ENCODE results near the gene ACAP3.

ACAP3 gene

GRCh38 chr1:1260843-1261560 is 46.7 kb downstream of the ACAP3 start:
- no peak for TF ChIP-seq CTCF (IDR thresholded peaks at IDR 0.05; ENCODE audit: control insufficient read depth, extremely low read depth, insufficient read depth)
- DNase-seq (ENCODE audit: low read depth) = no peak
- H3K4me3 ChIP-seq (ENCODE audit: low read depth, low read length) = no peak overlapping the region

DNA sequence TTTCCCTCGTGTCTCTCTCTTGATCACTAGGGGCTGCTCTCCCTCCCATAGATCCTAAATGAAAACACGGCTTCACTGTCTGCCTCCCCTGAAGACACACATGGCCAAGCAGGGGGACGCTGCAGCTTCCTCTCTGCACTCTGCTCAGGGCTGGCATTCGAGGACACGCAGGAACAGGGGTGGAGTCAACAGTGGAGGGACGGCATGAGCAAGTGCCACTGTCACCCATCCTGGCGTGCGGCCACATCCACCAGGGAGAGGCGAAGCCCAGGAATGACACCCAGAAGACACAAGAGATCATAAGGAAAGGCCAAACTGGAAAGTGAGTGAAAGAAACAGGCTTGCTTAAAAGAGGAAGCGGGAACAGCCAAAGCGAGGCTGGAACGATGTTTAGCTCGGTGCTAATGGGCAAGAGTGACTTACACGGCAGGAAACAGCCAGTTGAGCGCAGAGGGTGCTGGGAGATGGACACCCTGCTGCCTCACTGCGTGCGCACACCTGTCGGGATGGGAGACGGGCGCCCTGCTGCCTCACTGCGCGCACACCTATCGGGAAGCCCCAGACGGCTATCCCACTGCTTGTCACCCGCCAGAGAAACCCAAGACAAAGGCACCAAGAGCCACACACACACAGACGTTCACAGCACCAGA is 47.7 kb downstream of the ACAP3 start:
- no peak for TF ChIP-seq CTCF (IDR thresholded peaks at IDR 0.05; ENCODE audit: control insufficient read depth, extremely low read depth, insufficient read depth)
- no peak overlapping the region for H3K4me3 ChIP-seq (ENCODE audit: low read depth, low read length)
- no peak for DNase-seq (ENCODE audit: low read depth)

DNA sequence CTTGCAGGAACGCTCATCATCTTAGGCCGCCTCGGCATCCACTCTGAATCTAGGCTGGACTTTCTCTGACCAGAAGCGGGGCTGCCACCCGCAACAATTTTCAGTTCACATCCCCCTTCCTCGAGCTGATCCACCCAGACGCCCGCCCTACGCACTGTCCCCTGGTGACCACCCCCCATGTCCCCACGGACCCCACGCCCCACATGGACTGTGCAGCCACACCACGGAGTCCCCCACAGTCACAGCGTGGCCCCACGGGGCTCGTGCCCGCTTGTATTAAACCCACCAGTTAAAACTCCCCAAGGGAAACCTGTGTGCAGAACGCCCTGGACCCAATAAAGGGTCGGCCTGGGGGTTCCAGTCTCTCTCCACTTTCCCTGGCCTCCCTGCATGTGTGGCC is 48.2 kb downstream of the ACAP3 start:
- TF ChIP-seq CTCF (IDR thresholded peaks at IDR 0.05; ENCODE audit: control insufficient read depth, extremely low read depth, insufficient read depth) = no peak
- no peak for DNase-seq (ENCODE audit: low read depth)
- H3K4me3 ChIP-seq (ENCODE audit: low read depth, low read length) = no peak overlapping the region

DNA sequence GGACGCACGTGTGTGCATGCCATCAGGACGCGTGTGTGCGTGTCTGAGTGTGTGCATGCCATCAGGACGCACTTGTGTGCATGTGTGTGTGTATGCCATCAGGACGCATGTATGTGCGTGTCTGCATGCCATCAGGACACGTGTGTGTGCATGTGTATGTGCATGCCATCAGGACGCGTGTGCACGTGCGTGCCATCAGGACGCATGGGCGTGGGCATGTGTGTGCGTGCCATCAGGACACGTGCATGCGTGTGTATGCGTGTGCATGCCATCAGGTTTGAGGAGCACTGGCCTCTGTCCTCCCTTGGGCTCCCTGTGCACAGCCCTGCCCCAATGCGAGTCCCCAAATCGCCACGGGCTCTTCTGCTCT is 48.6 kb downstream of the ACAP3 start:
- no peak overlapping the region for H3K4me3 ChIP-seq (ENCODE audit: low read depth, low read length)
- TF ChIP-seq CTCF (IDR thresholded peaks at IDR 0.05; ENCODE audit: control insufficient read depth, extremely low read depth, insufficient read depth) = no peak
- no peak for DNase-seq (ENCODE audit: low read depth)

GRCh38 chr1:1256956-1257871 is 50.5 kb downstream of the ACAP3 start:
- no peak overlapping the region for H3K4me3 ChIP-seq (ENCODE audit: low read depth, low read length)
- no peak for DNase-seq (ENCODE audit: low read depth)
- no peak for TF ChIP-seq CTCF (IDR thresholded peaks at IDR 0.05; ENCODE audit: control insufficient read depth, extremely low read depth, insufficient read depth)

- DNase-seq (ENCODE audit: low read depth) = no peak
- H3K4me3 ChIP-seq (ENCODE audit: low read depth, low read length) = no peak overlapping the region
- no peak for TF ChIP-seq CTCF (IDR thresholded peaks at IDR 0.05; ENCODE audit: control insufficient read depth, extremely low read depth, insufficient read depth)
Measured at GRCh38 chr1:1255611-1256010, 52.1 kb downstream of the ACAP3 start.
